Peyer's patch (tissue), 4 donors: ENCODE measurements around the gene WNK1.

Experiments
- CTCF ChIP-seq, 6 experiments: fragments of 450-650 bp in 4 of 6; fragments of 200-600 bp in 2 of 6; sonication (generic) in 1 of 6; IDR thresholded peaks; one replicate each; pipeline ENCODE4 v1.5.1; 2017 to 2019; ENCODE audit warnings: antibody characterized with exemption in 6 of 6, mild to moderate bottlenecking in 3 of 6, moderate library complexity in 1 of 6
- POLR2A ChIP-seq, 2 donors: fragments of 450-650 bp; IDR thresholded peaks; one replicate each; pipeline ENCODE4 v1.5.1; 2017; ENCODE audit warnings: antibody characterized with exemption in 2 of 2, mild to moderate bottlenecking in 2 of 2, moderate library complexity in 2 of 2

GRCh38 chr12:709455-710020 is 42.8 kb upstream of the WNK1 start:
- TF ChIP-seq CTCF (IDR thresholded peaks at IDR 0.05): no peak
- TF ChIP-seq POLR2A (IDR thresholded peaks at IDR 0.05): no peak
